PFSK-1 (cell line): ENCODE results near the gene SCTR.

ENCODE experiments used
- TAF1 ChIP-seq: IDR thresholded peaks from 2 replicates; pipeline ENCODE4 v1.6.1; 2012; ENCODE audit warnings: low read length, control low read depth, borderline replicate concordance; ENCODE audit not compliant: insufficient read depth
- TF ChIP-seq, protein P1 (sequence below), 2 experiments: IDR thresholded peaks; 2 replicates each; pipeline versions ENCODE4 v1.6.1 to v1.8.0; 2011 to 2012; ENCODE audit warnings: low read depth in 2 of 2, low read length in 2 of 2, control low read depth in 1 of 2, inconsistent platforms in 1 of 2, mild to moderate bottlenecking in 1 of 2, moderate library complexity in 1 of 2; ENCODE audit not compliant: insufficient read depth in 1 of 2

DNA sequence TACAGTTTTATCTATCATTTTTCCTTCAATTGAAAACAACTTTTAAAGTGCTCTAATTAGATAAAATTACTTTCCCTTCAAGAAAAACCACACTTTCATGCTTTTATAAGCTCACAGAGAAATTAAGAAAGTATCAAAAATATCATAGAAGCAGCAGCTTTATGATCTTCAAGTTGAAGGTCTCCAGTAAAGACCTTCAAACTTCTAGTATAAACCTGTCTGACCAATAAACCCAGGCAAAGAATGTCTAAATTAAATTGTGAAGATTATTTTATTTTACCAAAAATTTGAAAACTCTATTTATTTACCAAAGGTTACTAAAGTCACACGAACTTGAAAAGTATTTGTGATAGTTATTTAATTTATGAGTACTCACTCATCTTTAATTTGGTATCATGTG lies 9.3 kb upstream of the SCTR start:
- TF ChIP-seq TAF1, result no peak
- TF ChIP-seq, protein P1, sequence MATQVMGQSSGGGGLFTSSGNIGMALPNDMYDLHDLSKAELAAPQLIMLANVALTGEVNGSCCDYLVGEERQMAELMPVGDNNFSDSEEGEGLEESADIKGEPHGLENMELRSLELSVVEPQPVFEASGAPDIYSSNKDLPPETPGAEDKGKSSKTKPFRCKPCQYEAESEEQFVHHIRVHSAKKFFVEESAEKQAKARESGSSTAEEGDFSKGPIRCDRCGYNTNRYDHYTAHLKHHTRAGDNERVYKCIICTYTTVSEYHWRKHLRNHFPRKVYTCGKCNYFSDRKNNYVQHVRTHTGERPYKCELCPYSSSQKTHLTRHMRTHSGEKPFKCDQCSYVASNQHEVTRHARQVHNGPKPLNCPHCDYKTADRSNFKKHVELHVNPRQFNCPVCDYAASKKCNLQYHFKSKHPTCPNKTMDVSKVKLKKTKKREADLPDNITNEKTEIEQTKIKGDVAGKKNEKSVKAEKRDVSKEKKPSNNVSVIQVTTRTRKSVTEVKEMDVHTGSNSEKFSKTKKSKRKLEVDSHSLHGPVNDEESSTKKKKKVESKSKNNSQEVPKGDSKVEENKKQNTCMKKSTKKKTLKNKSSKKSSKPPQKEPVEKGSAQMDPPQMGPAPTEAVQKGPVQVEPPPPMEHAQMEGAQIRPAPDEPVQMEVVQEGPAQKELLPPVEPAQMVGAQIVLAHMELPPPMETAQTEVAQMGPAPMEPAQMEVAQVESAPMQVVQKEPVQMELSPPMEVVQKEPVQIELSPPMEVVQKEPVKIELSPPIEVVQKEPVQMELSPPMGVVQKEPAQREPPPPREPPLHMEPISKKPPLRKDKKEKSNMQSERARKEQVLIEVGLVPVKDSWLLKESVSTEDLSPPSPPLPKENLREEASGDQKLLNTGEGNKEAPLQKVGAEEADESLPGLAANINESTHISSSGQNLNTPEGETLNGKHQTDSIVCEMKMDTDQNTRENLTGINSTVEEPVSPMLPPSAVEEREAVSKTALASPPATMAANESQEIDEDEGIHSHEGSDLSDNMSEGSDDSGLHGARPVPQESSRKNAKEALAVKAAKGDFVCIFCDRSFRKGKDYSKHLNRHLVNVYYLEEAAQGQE (IDR thresholded peaks at IDR 0.05; ENCODE audit: insufficient read depth in 1 of 2, low read depth in 2 of 2, low read length in 2 of 2), result no peak
